LNCaP clone FGC (cell line): ENCODE data around the gene SNX9.
"Not testable (repeated sequence)": the region's sequence is repeated elsewhere in the genome, so short reads cannot be mapped to it uniquely, and the experiment has no call there.

Source experiments
- DNase-seq: peaks from one replicate; pipeline ENCODE4 v3.0.0-alpha.2; 2011; ENCODE audit warnings: low read depth
- H3K4me3 ChIP-seq: 2 replicates; pipeline ENCODE4 v1.5.1; 2011; ENCODE audit warnings: mild to moderate bottlenecking, low read depth, low read length, control low read depth
- CTCF ChIP-seq: IDR thresholded peaks from 2 replicates; pipeline ENCODE4 v1.5.1; 2012; ENCODE audit warnings: mild to moderate bottlenecking; ENCODE audit not compliant: control insufficient read depth, insufficient read depth; ENCODE audit errors: extremely low read depth

Gene SNX9

GRCh38 chr6:157962601-157963302 is 139.7 kb downstream of the SNX9 start:
- H3K4me3 ChIP-seq, result no peak overlapping the region
- no peak for DNase-seq

GRCh38 chr6:157964100-157964499 is 141.1 kb downstream of the SNX9 start:
- H3K4me3 ChIP-seq, result no peak overlapping the region
- DNase-seq, result no peak
- no peak for TF ChIP-seq CTCF

More at GRCh38 chr6:157962601-157963302, 139.7 kb downstream of the SNX9 start:
- TF ChIP-seq CTCF, result no peak

- no peak for DNase-seq
- no peak overlapping the region for H3K4me3 ChIP-seq
- no peak for TF ChIP-seq CTCF
Observed at GRCh38 chr6:157965387-157965786, 142.3 kb downstream of the SNX9 start.

- no peak overlapping the region for H3K4me3 ChIP-seq
- no peak for DNase-seq
- TF ChIP-seq CTCF, result no peak
Observed at GRCh38 chr6:157966589-157966977, 143.5 kb downstream of the SNX9 start.

- DNase-seq, result no peak
- no peak overlapping the region for H3K4me3 ChIP-seq
- TF ChIP-seq CTCF, result no peak
Observed at GRCh38 chr6:157967020-157967419, 144.0 kb downstream of the SNX9 start.

GRCh38 chr6:157967486-157967885 is 144.4 kb downstream of the SNX9 start:
- DNase-seq, result no peak
- no peak overlapping the region for H3K4me3 ChIP-seq
- TF ChIP-seq CTCF, result no peak

- DNase-seq, H3K4me3 ChIP-seq: not testable (repeated sequence)
Observed at GRCh38 chr6:157972177-157972576, 149.1 kb downstream of the SNX9 start.
